DMS153 (cell line): ENCODE results near the gene CD163L1.
A peak's percentile ranks its signal among the peaks of the same experiment; 100 is the strongest.
"Not testable (repeated sequence)": the region's sequence is repeated elsewhere in the genome, so short reads cannot be mapped to it uniquely, and the experiment has no call there.

Experiments
- DNase-seq: peaks from one replicate; lab custom pipeline; 2025; lab: John Stamatoyannopoulos, UW

CD163L1 gene

GRCh38 chr12:7404275-7404674 lies 39.7 kb downstream of the CD163L1 start:
- DNase-seq: no peak

GRCh38 chr12:7403466-7403865 lies 40.5 kb downstream of the CD163L1 start:
- DNase-seq: no peak

GRCh38 chr12:7399089-7399488 lies 44.9 kb downstream of the CD163L1 start:
- DNase-seq: no peak

GRCh38 chr12:7396418-7396817 lies 47.5 kb downstream of the CD163L1 start:
- DNase-seq: no peak

- no peak for DNase-seq
Observed at GRCh38 chr12:7395950-7396349, 48.0 kb downstream of the CD163L1 start.

GRCh38 chr12:7387289-7387688 lies 56.7 kb downstream of the CD163L1 start:
- no peak for DNase-seq

- DNase-seq: no peak
Observed at GRCh38 chr12:7383157-7383556, 60.8 kb downstream of the CD163L1 start.

GRCh38 chr12:7376196-7376595 lies 67.8 kb downstream of the CD163L1 start:
- no peak for DNase-seq

- no peak for DNase-seq
Observed at GRCh38 chr12:7375145-7375543, 68.8 kb downstream of the CD163L1 start.

GRCh38 chr12:7374423-7375144 lies 69.4 kb downstream of the CD163L1 start:
- no peak for DNase-seq

GRCh38 chr12:7373226-7373625 lies 70.7 kb downstream of the CD163L1 start:
- DNase-seq: no peak

GRCh38 chr12:7369274-7369729 lies 74.7 kb downstream of the CD163L1 start:
- peak; percentile 8 for DNase-seq

- no peak for DNase-seq
Observed at GRCh38 chr12:7362734-7363133, 81.2 kb downstream of the CD163L1 start.

- DNase-seq: no peak
Observed at GRCh38 chr12:7361265-7361664, 82.7 kb downstream of the CD163L1 start.

GRCh38 chr12:7354529-7354928 lies 89.4 kb downstream of the CD163L1 start:
- DNase-seq: no peak

- DNase-seq: no peak
Observed at GRCh38 chr12:7352661-7353060, 91.3 kb downstream of the CD163L1 start.

GRCh38 chr12:7351177-7351576 lies 92.8 kb downstream of the CD163L1 start:
- no peak for DNase-seq

GRCh38 chr12:7349418-7349817 lies 94.5 kb downstream of the CD163L1 start:
- DNase-seq: no peak

- DNase-seq: no peak
Observed at GRCh38 chr12:7346551-7347225, 97.3 kb downstream of the CD163L1 start.

- no peak for DNase-seq
Observed at GRCh38 chr12:7344833-7345606, 98.9 kb downstream of the CD163L1 start.

- DNase-seq: no peak
Observed at GRCh38 chr12:7339675-7340074, 104.3 kb downstream of the CD163L1 start.

- DNase-seq: not testable (repeated sequence)
Observed at GRCh38 chr12:7337790-7338189, 106.2 kb downstream of the CD163L1 start.

- no peak for DNase-seq
Observed at GRCh38 chr12:7327918-7328317, 116.0 kb downstream of the CD163L1 start.
